Suprapubic skin (tissue), 4 donors: ENCODE measurements around the gene INO80E. TPM values are rescaled to one million over a fixed set of nuclear protein-coding genes. Genes with fewer than 3 reads are reported as not detected.
A peak's percentile ranks its signal among the peaks of the same experiment; 100 is the strongest.

Experiments
- DNase-seq, 2 donors: peaks; one replicate each; pipeline ENCODE4 v3.0.0-alpha.2; 2019; ENCODE audit warnings: low spot score in 2 of 2
- H3K27ac ChIP-seq: fragments of 200-600 bp; sonication (generic); one replicate; pipeline ENCODE4 v1.5.1; 2019
- H3K27me3 ChIP-seq: fragments of 200-600 bp; sonication (generic); one replicate; pipeline ENCODE4 v1.5.1; 2019
- H3K36me3 ChIP-seq: fragments of 200-600 bp; sonication (generic); one replicate; pipeline ENCODE4 v1.5.1; 2019
- H3K4me1 ChIP-seq: fragments of 200-600 bp; sonication (generic); one replicate; pipeline ENCODE4 v1.5.1; 2019
- H3K4me3 ChIP-seq: fragments of 200-600 bp; sonication (generic); one replicate; pipeline ENCODE4 v1.5.1; 2019; ENCODE audit warnings: mild to moderate bottlenecking
- H3K9me3 ChIP-seq: fragments of 200-600 bp; sonication (generic); one replicate; pipeline ENCODE4 v1.5.1; 2019
- CTCF ChIP-seq, 2 donors: fragments of 200-600 bp in 1 of 2; fragments of 450-650 bp in 1 of 2; sonication (generic) in 1 of 2; IDR thresholded peaks; one replicate each; pipeline ENCODE4 v1.5.1; 2016 to 2019; ENCODE audit warnings: antibody characterized with exemption in 2 of 2, mild to moderate bottlenecking in 1 of 2, moderate library complexity in 1 of 2
- EP300 ChIP-seq: sonication (generic); formaldehyde crosslinking; IDR thresholded peaks from one replicate; pipeline ENCODE4 v1.6.1; 2017; ENCODE audit warnings: antibody characterized with exemption
- POLR2A ChIP-seq, 2 donors: fragments of 450-650 bp; IDR thresholded peaks; one replicate each; pipeline ENCODE4 v1.6.1; 2017; ENCODE audit warnings: antibody characterized with exemption in 2 of 2, mild to moderate bottlenecking in 2 of 2, moderate library complexity in 2 of 2
- POLR2AphosphoS5 ChIP-seq, 3 donors: sonication (generic); formaldehyde crosslinking; IDR thresholded peaks; one replicate each; pipeline ENCODE4 v1.6.1; 2017; ENCODE audit warnings: antibody characterized with exemption in 3 of 3
- WGBS: methylation state at CpG from one replicate; pipeline ENCODE4 v1.1.5; 2018; 5-methylcytosine and 5-hydroxymethylcytosine counted together
- total RNA-seq, 4 donors: library from RNA; depleted of rRNA; stranded (reverse); fragments of >200 nt; gene quantifications; one replicate each; pipeline ENCODE4 v1.1.0, GENCODE V29; 2016

INO80E gene
- total RNA-seq, 4 donors from 2014 or later = 48.2 to 58.7 (median 51.0) TPM

DNA sequence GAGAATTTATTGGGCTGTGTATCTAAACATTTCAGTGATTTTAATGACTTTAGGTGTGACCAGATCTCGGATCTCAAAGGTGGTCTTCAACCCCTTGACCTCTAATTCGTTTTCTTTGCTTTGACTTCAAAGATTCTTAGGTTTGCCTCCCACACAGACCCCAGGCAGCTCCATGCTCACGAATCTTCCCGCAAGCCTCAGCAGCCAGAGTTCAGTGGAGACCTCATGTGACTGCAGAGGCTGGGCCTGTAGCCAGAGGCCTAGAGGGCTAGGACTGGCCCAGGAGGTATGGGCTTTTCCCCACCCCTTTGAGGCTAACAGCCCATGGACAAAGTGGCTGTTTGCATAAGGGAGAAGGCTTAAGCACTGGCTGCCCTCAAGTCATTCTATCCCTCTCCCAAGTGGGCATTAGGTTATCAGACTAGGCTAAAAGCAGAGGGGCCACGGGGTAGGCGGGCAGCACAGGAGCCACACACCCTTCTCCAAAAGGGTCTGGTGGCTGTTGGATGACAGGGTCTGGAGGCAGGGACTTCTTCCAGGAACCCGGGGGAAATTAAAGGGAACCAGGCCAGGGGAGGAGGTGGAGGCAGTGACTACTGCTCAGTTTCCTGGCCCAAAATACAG lies 3.6 kb upstream of the INO80E start:
- H3K27me3 ChIP-seq = no peaks in the 10 kb centered on the region
- H3K36me3 ChIP-seq = peaks cover 67% of the 10 kb centered on the region
- no peak overlapping the region for H3K4me3 ChIP-seq
- H3K27ac ChIP-seq = no peak overlapping the region
- no peak for TF ChIP-seq EP300
- no peak for TF ChIP-seq CTCF (IDR thresholded peaks at IDR 0.05)
- no peak for TF ChIP-seq POLR2A (IDR thresholded peaks at IDR 0.05)
- no peak for TF ChIP-seq POLR2AphosphoS5 (IDR thresholded peaks at IDR 0.05)
- peak in 1 of 2 donors; percentile 51 for DNase-seq
- no peaks in the 10 kb centered on the region for H3K9me3 ChIP-seq
- WGBS = 52% methylated on average over 7 of the region's 7 CpGs
- peaks cover 29% of the 10 kb centered on the region for H3K4me1 ChIP-seq

- no peak overlapping the region for H3K27ac ChIP-seq
- H3K27me3 ChIP-seq = no peaks in the 10 kb centered on the region
- H3K36me3 ChIP-seq = peaks cover 59% of the 10 kb centered on the region
- no peak overlapping the region for H3K4me3 ChIP-seq
- no peak for TF ChIP-seq EP300
- no peak for TF ChIP-seq POLR2A (IDR thresholded peaks at IDR 0.05)
- no peak for TF ChIP-seq POLR2AphosphoS5 (IDR thresholded peaks at IDR 0.05)
- no peak for TF ChIP-seq CTCF (IDR thresholded peaks at IDR 0.05)
- 80% methylated on average over 11 of the region's 25 CpGs for WGBS
- DNase-seq = peak in 1 of 2 donors; percentile 56
- H3K9me3 ChIP-seq = no peaks in the 10 kb centered on the region
- H3K4me1 ChIP-seq = peaks cover 29% of the 10 kb centered on the region
Measured at GRCh38 chr16:29993191-29993902, 2.7 kb upstream of the INO80E start.

DNA sequence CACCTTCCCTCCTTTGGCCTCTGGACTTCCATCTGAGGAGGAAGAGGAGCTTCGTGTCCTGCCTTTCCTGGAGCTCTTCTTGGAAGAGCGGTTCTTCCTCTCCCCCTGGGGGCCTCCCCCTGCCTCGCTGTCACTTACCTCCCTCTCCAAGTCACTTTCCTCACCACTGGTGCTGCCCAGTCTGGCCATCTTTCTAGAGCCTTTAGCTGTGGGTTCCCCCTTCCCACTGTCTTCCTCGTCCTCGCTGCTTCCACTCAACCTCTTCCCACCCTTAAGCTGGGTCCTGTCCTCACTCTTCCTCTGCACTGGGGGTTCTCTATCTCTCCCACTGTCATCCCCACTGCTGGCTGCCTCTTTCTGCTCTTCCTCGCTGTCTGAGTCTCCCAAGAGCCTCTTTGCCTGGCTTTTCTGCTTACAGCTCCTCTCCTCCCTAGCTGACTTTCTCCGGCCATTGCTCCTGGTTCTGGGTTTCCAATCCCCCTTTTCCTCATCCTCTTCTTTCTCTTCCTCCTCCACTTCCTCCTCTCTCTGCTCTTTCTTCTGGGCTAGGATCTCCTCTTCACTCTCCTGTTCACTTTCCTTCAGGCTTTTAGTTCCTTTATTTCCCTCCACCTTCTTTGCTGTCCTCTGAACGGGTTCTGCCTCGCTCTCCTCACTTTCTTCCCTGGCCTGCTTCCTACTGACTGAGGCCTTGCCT lies 2.0 kb upstream of the INO80E start:
- peak overlapping the region; percentile 80 for H3K4me3 ChIP-seq
- peak overlapping the region; percentile 45 for H3K27ac ChIP-seq
- WGBS = 86% methylated on average over 9 of the region's 9 CpGs
- no peaks in the 10 kb centered on the region for H3K9me3 ChIP-seq
- peaks cover 52% of the 10 kb centered on the region for H3K36me3 ChIP-seq
- no peak for TF ChIP-seq CTCF (IDR thresholded peaks at IDR 0.05)
- no peak for TF ChIP-seq POLR2AphosphoS5 (IDR thresholded peaks at IDR 0.05)
- TF ChIP-seq POLR2A (IDR thresholded peaks at IDR 0.05) = no peak
- TF ChIP-seq EP300 = no peak
- DNase-seq = no peak
- H3K27me3 ChIP-seq = no peaks in the 10 kb centered on the region
- peaks cover 29% of the 10 kb centered on the region for H3K4me1 ChIP-seq

DNA sequence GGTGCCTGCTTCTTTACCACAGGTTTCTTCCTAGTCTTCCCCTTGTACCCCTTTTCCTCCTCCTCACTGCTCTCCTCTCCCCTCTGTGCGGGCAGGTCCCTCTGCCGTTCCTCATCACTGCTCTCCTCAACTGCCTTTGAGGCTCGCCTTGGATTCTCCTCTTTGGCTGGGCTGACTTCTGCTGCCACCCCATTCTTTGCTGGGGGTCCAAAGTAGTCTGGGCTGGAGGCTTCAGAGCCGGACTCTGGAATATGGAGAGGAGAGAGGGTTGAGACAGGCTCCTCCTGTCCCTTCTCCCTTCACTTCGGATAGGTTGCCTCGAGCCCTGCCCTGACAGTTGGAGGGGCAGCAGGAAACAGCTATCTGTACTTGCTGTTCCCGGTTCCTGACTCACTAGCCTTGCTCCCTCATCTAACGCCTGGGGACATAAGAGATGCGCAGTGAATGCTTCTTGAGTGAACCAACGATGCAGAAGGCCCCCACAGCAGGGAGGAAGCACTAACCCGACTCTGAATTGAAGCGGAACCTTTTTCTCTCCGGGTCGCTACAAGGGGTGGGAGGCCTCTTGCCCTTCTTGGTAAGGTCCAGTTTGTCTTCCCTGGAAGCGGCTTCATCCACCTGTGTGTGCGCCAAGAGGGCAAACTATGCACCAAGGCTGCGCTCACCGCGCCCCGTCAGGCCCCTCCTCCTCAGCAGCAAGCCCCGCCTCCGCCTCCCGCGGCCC lies 1.3 kb upstream of the INO80E start:
- peaks cover 52% of the 10 kb centered on the region for H3K36me3 ChIP-seq
- WGBS = 12% methylated on average over 16 of the region's 24 CpGs
- peak overlapping the region; percentile 80 for H3K4me3 ChIP-seq
- H3K9me3 ChIP-seq = no peaks in the 10 kb centered on the region
- DNase-seq = peak in 1 of 2 donors; percentile 52
- peak overlapping the region; percentile 96 for H3K27ac ChIP-seq
- H3K4me1 ChIP-seq = peaks cover 29% of the 10 kb centered on the region
- no peaks in the 10 kb centered on the region for H3K27me3 ChIP-seq
- no peak for TF ChIP-seq POLR2AphosphoS5 (IDR thresholded peaks at IDR 0.05)
- no peak for TF ChIP-seq EP300
- TF ChIP-seq POLR2A (IDR thresholded peaks at IDR 0.05) = no peak
- no peak for TF ChIP-seq CTCF (IDR thresholded peaks at IDR 0.05)
